ENCODE results near the gene SSX2IP.

DNA sequence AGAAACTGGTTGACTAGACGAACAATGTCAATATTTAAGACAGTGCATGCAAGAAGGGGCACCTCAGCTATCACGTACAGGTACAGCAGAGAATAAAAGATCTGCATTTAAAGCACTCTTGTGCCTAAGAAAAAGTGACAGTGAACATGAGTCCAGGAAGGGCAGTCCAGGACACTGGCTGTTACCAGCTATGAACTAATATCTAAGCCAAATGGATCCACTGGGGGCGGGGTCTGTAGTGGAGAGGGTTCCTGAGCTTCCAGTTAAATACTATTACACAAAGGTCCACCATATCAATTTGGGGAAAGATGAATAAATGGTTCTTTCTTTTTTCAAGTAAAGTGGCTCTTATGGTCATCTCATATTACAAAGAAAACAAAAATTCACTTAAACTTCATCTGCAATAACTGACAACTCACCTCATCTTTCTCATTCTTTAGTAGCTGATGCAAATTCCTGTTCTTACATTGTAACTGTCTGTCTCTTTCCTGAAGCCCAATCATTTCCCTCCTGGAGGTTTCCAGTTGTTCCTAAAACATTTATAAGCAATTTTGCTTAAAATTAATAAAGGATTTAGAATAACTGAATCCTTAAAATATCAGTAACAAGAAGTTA lies 24.5 kb downstream of the SSX2IP start:
- TF ChIP-seq, protein P1, sequence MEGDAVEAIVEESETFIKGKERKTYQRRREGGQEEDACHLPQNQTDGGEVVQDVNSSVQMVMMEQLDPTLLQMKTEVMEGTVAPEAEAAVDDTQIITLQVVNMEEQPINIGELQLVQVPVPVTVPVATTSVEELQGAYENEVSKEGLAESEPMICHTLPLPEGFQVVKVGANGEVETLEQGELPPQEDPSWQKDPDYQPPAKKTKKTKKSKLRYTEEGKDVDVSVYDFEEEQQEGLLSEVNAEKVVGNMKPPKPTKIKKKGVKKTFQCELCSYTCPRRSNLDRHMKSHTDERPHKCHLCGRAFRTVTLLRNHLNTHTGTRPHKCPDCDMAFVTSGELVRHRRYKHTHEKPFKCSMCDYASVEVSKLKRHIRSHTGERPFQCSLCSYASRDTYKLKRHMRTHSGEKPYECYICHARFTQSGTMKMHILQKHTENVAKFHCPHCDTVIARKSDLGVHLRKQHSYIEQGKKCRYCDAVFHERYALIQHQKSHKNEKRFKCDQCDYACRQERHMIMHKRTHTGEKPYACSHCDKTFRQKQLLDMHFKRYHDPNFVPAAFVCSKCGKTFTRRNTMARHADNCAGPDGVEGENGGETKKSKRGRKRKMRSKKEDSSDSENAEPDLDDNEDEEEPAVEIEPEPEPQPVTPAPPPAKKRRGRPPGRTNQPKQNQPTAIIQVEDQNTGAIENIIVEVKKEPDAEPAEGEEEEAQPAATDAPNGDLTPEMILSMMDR (IDR thresholded peaks at IDR 0.05 in 8 of 11, conservative IDR thresholded peaks at IDR 0.05 in 3 of 11): no peak
- TF ChIP-seq POLR2A (IDR thresholded peaks at IDR 0.05) (no peak), POLR2AphosphoS5 (IDR thresholded peaks at IDR 0.05) (no peak)
